K562 (cell line): Measurements from ENCODE around the gene GATA5. TPM values are rescaled to one million over a fixed set of nuclear protein-coding genes. Genes with fewer than 3 reads are reported as not detected.

ENCODE experiments used
- ATAC-seq: fragments of 200-7000 bp; cut with Tn5 transposase; 3 replicates; pipeline ENCODE4 v1.9.1; 2020; ENCODE audit warnings: moderate library complexity
- BruUV-seq: library from RNA; stranded (reverse); fragments of 400-500 nt; replicated peaks from 2 replicates; lab custom pipeline; 2021; lab: Mats Ljungman, UMichigan
- CTCF ChIA-PET: fragments of 300-600 bp; formaldehyde crosslinking; extraction: SDS; loops from one replicate; lab custom pipeline; 2021; ENCODE audit warnings: low intra/inter-chr PET ratio; lab: Yijun Ruan, JAX
- POLR2A ChIA-PET: fragments of 300-600, 350-650 bp; sonication (Branson Sonifier 250); formaldehyde crosslinking; extraction: SDS; loops from one replicate; lab custom pipeline; 2021; ENCODE audit warnings: antibody characterized with exemption, inconsistent platforms; lab: Yijun Ruan, JAX
- DNase-seq, 4 experiments: peaks; one replicate each; pipeline versions ENCODE4 v3.0.0 to v3.0.0-alpha.2; 2011 to 2018; ENCODE audit warnings: low spot score in 3 of 4, mixed read lengths in 3 of 4; ENCODE audit errors: extremely low read depth in 1 of 4
- FAIRE-seq: peaks from 2 replicates; lab custom pipeline; 2011; peaks lifted over from hg19 to GRCh38; lab: Jason Lieb, UNC
- H2AFZ ChIP-seq: 2 replicates; pipeline ENCODE4 v1.6.0; 2011; ENCODE audit warnings: low read depth, low read length, control low read depth, inconsistent platforms
- H3K27ac ChIP-seq: fragments of 200-600 bp; 3 replicates; pipeline ENCODE4 v1.8.0; 2011; ENCODE audit warnings: low read depth, mild to moderate bottlenecking, control low read depth, inconsistent platforms, low read length, moderate library complexity, mixed read lengths; ENCODE audit errors: extremely low read depth
- H3K27me3 ChIP-seq, 2 experiments: fragments of 300-600 bp in 1 of 2; 2 replicates in 1 of 2; 3 replicates in 1 of 2; pipeline versions ENCODE4 v1.6.0 to v1.8.0; 2011; ENCODE audit warnings: inconsistent platforms in 2 of 2, low read length in 2 of 2, mild to moderate bottlenecking in 1 of 2, mixed read lengths in 1 of 2, moderate library complexity in 1 of 2; ENCODE audit not compliant: control insufficient read depth in 2 of 2, insufficient read depth in 2 of 2
- H3K36me3 ChIP-seq: fragments of 300-600 bp; 3 replicates; pipeline ENCODE4 v1.8.0; 2011; ENCODE audit warnings: mild to moderate bottlenecking, low read length, inconsistent platforms; ENCODE audit not compliant: control insufficient read depth, insufficient read depth
- H3K4me1 ChIP-seq, 2 experiments: fragments of 200-600 bp in 1 of 2; replicated peaks in 1 of 2; 2 replicates in 1 of 2; 3 replicates in 1 of 2; pipeline versions ENCODE4 v1.5.1 to v1.8.0; 2011; ENCODE audit warnings: inconsistent platforms in 2 of 2, low read length in 2 of 2, mild to moderate bottlenecking in 1 of 2, mixed read lengths in 1 of 2, moderate library complexity in 1 of 2; ENCODE audit not compliant: control insufficient read depth in 2 of 2, insufficient read depth in 2 of 2
- H3K4me2 ChIP-seq: 2 replicates; pipeline ENCODE4 v1.6.1; 2011; ENCODE audit warnings: low read length, control low read depth, inconsistent platforms, mixed read lengths; ENCODE audit not compliant: insufficient read depth
- H3K4me3 ChIP-seq: fragments of 200-600 bp; sonication (generic), shearing (Covaris generic); 2 replicates; pipeline ENCODE4 v1.5.1; 2016; ENCODE audit warnings: control low read depth, inconsistent platforms
- H3K79me2 ChIP-seq: fragments of 200-600 bp; 3 replicates; pipeline ENCODE4 v1.8.0; 2011; ENCODE audit warnings: low read length, inconsistent platforms; ENCODE audit not compliant: control insufficient read depth, insufficient read depth
- H3K9ac ChIP-seq, 2 experiments: 2 replicates each; pipeline versions ENCODE4 v1.6.0 to v1.6.1; 2011; ENCODE audit warnings: low read depth in 2 of 2, low read length in 2 of 2, control low read depth in 1 of 2, inconsistent platforms in 1 of 2, mild to moderate bottlenecking in 1 of 2, mixed read lengths in 1 of 2; ENCODE audit not compliant: insufficient read depth in 1 of 2
- H3K9me1 ChIP-seq: one replicate; pipeline ENCODE4 v1.6.0; 2011; ENCODE audit warnings: inconsistent platforms, mild to moderate bottlenecking, low read length, moderate library complexity; ENCODE audit not compliant: control insufficient read depth, insufficient read depth
- H3K9me3 ChIP-seq: replicated peaks from 2 replicates; pipeline ENCODE4 v1.5.1; 2011; ENCODE audit warnings: low read depth, low read length, inconsistent platforms; ENCODE audit not compliant: control insufficient read depth, insufficient read depth
- H4K20me1 ChIP-seq: replicated peaks from 2 replicates; pipeline ENCODE4 v1.6.1; 2011; ENCODE audit warnings: low read length, inconsistent platforms, mixed read lengths; ENCODE audit not compliant: control insufficient read depth, insufficient read depth
- THRAP3 ChIP-seq: fragments of 450-650 bp; IDR thresholded peaks from 2 replicates; pipeline ENCODE4 v1.6.1; 2016; ENCODE audit warnings: mild to moderate bottlenecking, inconsistent platforms, borderline replicate concordance
- VEZF1 ChIP-seq: fragments of 200-800 bp; sonication (Bioruptor generic); IDR thresholded peaks from 2 replicates; pipeline ENCODE4 v1.6.1; 2017; ENCODE audit warnings: missing genetic modification characterization, missing compliant biosample characterization
- XRCC4 ChIP-seq: IDR thresholded peaks from one replicate; pipeline ENCODE4 v1.6.1; 2011; ENCODE audit not compliant: insufficient read depth, insufficient read length; ENCODE audit errors: extremely low read depth
- ZBTB1 ChIP-seq: sonication (generic); formaldehyde crosslinking; IDR thresholded peaks from 2 replicates; pipeline ENCODE4 v1.8.1; 2023; ENCODE audit warnings: missing genetic modification reagents, low read depth, mild to moderate bottlenecking, borderline replicate concordance
- WGBS: fragments of 100-300 bp; shearing (Covaris generic); methylation state at CpG from one replicate; pipeline ENCODE4 v1.1.6; 2016; ENCODE audit warnings: low coverage, mixed read lengths; ENCODE audit not compliant: insufficient coverage; ENCODE audit errors: missing lambda C conversion rate; 5-methylcytosine and 5-hydroxymethylcytosine counted together
- in situ Hi-C: fragments of 300-500 bp; cut with MboI; formaldehyde crosslinking; loops from 4 replicates; pipeline ENCODE4 v1.15.0; 2018; ENCODE audit warnings: inconsistent platforms, mixed read lengths
- intact Hi-C: fragments of 100-400 bp; cut with micrococcal nuclease; formaldehyde crosslinking; loops from 2 replicates; pipeline ENCODE4 v1.14.2; 2022
- polyA plus RNA-seq, 8 experiments: library from polyadenylated mRNA; depleted of rRNA in 4 of 8; stranded (reverse) in 5 of 8; unstranded in 3 of 8; fragments of >200 nt; fragmentation: Nextera tagmentation in 2 of 8; fragmentation: Illumina TruSeq in 1 of 8; extraction: Ambion mirVana in 2 of 8; extraction: Trizol in 1 of 8; gene quantifications; 2 replicates each; pipeline versions ENCODE4 v1.2.1 to v1.2.3, GENCODE V29; 2011 to 2014; ENCODE audit warnings: inconsistent platforms in 1 of 8, missing spikeins in 1 of 8
- total RNA-seq, 7 experiments: library from RNA; depleted of rRNA in 6 of 7; stranded (reverse); fragments of >200 nt in 6 of 7; fragmentation: Illumina TruSeq in 2 of 7; extraction: Trizol in 2 of 7; gene quantifications; 2 replicates each; pipeline versions ENCODE4 v1.2.1 to v1.2.3, GENCODE V29; 2011 to 2021; ENCODE audit warnings: low replicate concordance in 1 of 7
- TF ChIP-seq, protein P1 (sequence below): fragments of 450-650 bp; IDR thresholded peaks from 2 replicates; pipeline ENCODE4 v1.6.1; 2018; ENCODE audit not compliant: partially characterized antibody
- TF ChIP-seq, protein P2 (sequence below): fragments of 450-650 bp; IDR thresholded peaks from 2 replicates; pipeline ENCODE4 v1.6.1; 2016
- TF ChIP-seq, protein P3 (sequence below): sonication (generic); formaldehyde crosslinking; IDR thresholded peaks from 2 replicates; pipeline ENCODE4 v1.4.0; 2020; ENCODE audit warnings: mild to moderate bottlenecking, missing genetic modification reagents

GATA5 gene
- total and polyA plus RNA-seq, 9 of the 15 experiments (the other 6 are each of a cell fraction or from before 2014, with no cell fraction given) = 0.09 to 0.57 (median 0.20) TPM; not detected in 3

DNA sequence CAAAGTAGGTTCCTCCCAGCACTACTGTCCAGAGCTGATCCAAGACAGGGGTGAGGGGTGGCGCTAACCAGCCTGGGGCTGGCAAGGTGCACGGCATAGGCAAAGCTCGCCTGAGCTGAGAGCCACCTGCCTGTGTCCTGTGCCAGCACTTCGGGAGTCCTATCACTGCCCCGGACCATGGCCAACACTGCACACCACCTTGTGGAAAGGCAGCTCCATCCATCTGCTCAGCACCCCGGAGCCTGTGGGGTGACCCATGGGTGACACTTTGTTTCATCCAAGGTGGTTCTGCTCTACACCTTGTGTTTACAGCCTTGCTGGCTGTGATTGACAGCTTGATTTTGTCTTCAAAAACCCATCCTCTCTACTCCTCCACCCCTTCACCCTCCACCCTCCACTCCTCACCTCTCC lies 32.9 kb upstream of the GATA5 start:
- Histone ChIP-seq H3K4me2 (no peak overlapping the region), H3K4me3 (no peak overlapping the region), H3K79me2 (no peaks in the 10 kb centered on the region), H3K27me3 (peaks cover 6 to 17% of the 10 kb centered on the region in 2 experiments; a peak in 4 of 5 replicates), H3K9me3 (no peaks in the 10 kb centered on the region; the same call in 1 of the 2 replicates), H4K20me1 (0 out of 2 replicates have a peak, but pooled peaks cover 5% of the 10 kb centered on the region), H2AFZ (no peak overlapping the region), H3K9me1 (no peaks in the 10 kb centered on the region), H3K36me3 (no peaks in the 10 kb centered on the region), H3K27ac (no peak overlapping the region), H3K9ac (no peak overlapping the region), H3K4me1 (peaks cover 5 to 62% of the 10 kb centered on the region in 2 experiments; a peak in 4 of 5 replicates)
- ChIA-PET POLR2A (interaction anchor here (1.1 to 1.6 kb wide), 3 partner anchors 15 to 148 kb away, joined by 3 to 6 read pairs (median 4); no protein-coding TSS in a partner anchor), CTCF (no interaction called here)
- peak; percentile 25; the same call in 1 of the 3 replicates for ATAC-seq
- no TSS peak for BruUV-seq
- in situ Hi-C loops (no loop called here), intact Hi-C loops (no loop called here)
- WGBS = 55% methylated on average over 5 of the region's 6 CpGs
- DNase-seq = no peak
- FAIRE-seq = no peak
- TF ChIP-seq ZBTB1 (CRISPR knock-in tag) = no peak
- TF ChIP-seq, protein P1, sequence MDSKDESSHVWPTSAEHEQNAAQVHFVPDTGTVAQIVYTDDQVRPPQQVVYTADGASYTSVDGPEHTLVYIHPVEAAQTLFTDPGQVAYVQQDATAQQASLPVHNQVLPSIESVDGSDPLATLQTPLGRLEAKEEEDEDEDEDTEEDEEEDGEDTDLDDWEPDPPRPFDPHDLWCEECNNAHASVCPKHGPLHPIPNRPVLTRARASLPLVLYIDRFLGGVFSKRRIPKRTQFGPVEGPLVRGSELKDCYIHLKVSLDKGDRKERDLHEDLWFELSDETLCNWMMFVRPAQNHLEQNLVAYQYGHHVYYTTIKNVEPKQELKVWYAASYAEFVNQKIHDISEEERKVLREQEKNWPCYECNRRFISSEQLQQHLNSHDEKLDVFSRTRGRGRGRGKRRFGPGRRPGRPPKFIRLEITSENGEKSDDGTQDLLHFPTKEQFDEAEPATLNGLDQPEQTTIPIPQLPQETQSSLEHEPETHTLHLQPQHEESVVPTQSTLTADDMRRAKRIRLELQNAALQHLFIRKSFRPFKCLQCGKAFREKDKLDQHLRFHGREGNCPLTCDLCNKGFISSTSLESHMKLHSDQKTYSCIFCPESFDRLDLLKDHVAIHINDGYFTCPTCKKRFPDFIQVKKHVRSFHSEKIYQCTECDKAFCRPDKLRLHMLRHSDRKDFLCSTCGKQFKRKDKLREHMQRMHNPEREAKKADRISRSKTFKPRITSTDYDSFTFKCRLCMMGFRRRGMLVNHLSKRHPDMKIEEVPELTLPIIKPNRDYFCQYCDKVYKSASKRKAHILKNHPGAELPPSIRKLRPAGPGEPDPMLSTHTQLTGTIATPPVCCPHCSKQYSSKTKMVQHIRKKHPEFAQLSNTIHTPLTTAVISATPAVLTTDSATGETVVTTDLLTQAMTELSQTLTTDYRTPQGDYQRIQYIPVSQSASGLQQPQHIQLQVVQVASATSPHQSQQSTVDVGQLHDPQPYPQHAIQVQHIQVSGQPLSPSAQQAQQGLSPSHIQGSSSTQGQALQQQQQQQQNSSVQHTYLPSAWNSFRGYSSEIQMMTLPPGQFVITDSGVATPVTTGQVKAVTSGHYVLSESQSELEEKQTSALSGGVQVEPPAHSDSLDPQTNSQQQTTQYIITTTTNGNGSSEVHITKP = peak; percentile 27
- TF ChIP-seq XRCC4 = no peak
- TF ChIP-seq, protein P2, sequence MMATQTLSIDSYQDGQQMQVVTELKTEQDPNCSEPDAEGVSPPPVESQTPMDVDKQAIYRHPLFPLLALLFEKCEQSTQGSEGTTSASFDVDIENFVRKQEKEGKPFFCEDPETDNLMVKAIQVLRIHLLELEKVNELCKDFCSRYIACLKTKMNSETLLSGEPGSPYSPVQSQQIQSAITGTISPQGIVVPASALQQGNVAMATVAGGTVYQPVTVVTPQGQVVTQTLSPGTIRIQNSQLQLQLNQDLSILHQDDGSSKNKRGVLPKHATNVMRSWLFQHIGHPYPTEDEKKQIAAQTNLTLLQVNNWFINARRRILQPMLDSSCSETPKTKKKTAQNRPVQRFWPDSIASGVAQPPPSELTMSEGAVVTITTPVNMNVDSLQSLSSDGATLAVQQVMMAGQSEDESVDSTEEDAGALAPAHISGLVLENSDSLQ = peak; percentile 83
- TF ChIP-seq, protein P3, sequence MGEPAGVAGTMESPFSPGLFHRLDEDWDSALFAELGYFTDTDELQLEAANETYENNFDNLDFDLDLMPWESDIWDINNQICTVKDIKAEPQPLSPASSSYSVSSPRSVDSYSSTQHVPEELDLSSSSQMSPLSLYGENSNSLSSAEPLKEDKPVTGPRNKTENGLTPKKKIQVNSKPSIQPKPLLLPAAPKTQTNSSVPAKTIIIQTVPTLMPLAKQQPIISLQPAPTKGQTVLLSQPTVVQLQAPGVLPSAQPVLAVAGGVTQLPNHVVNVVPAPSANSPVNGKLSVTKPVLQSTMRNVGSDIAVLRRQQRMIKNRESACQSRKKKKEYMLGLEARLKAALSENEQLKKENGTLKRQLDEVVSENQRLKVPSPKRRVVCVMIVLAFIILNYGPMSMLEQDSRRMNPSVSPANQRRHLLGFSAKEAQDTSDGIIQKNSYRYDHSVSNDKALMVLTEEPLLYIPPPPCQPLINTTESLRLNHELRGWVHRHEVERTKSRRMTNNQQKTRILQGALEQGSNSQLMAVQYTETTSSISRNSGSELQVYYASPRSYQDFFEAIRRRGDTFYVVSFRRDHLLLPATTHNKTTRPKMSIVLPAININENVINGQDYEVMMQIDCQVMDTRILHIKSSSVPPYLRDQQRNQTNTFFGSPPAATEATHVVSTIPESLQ = no peak
- TF ChIP-seq THRAP3 = no peak
- TF ChIP-seq VEZF1 = no peak
